HG02763 (cell line): ENCODE measurements around the gene ZNF521.

Source experiments
- ATAC-seq: cut with Tn5 transposase; IDR thresholded peaks from one replicate; pipeline ENCODE4 v1.9.1; 2021; ENCODE audit warnings: mild to moderate bottlenecking, moderate library complexity; ENCODE audit not compliant: unreplicated experiment

ZNF521 gene

GRCh38 chr18:25340762-25341161 is 11.2 kb downstream of the ZNF521 start:
- ATAC-seq: no peak

- ATAC-seq: no peak
Observed at GRCh38 chr18:25335676-25336075, 16.3 kb downstream of the ZNF521 start.

- no peak for ATAC-seq
Observed at GRCh38 chr18:25335062-25335461, 16.9 kb downstream of the ZNF521 start.

GRCh38 chr18:25334588-25334987 is 17.4 kb downstream of the ZNF521 start:
- ATAC-seq: no peak

GRCh38 chr18:25332002-25332401 is 20.0 kb downstream of the ZNF521 start:
- no peak for ATAC-seq

GRCh38 chr18:25329783-25330182 is 22.2 kb downstream of the ZNF521 start:
- ATAC-seq: no peak

- no peak for ATAC-seq
Observed at GRCh38 chr18:25327584-25327983, 24.4 kb downstream of the ZNF521 start.

GRCh38 chr18:25326361-25326952 is 25.5 kb downstream of the ZNF521 start:
- no peak for ATAC-seq

GRCh38 chr18:25322806-25323205 is 29.2 kb downstream of the ZNF521 start:
- ATAC-seq: no peak

- ATAC-seq: no peak
Observed at GRCh38 chr18:25316381-25317018, 35.5 kb downstream of the ZNF521 start.

GRCh38 chr18:25314838-25315190 is 37.2 kb downstream of the ZNF521 start:
- no peak for ATAC-seq

- ATAC-seq: no peak
Observed at GRCh38 chr18:25314151-25314837, 37.7 kb downstream of the ZNF521 start.

- no peak for ATAC-seq
Observed at GRCh38 chr18:25313268-25313667, 38.7 kb downstream of the ZNF521 start.

- no peak for ATAC-seq
Observed at GRCh38 chr18:25310045-25310444, 41.9 kb downstream of the ZNF521 start.

- ATAC-seq: no peak
Observed at GRCh38 chr18:25308381-25308780, 43.6 kb downstream of the ZNF521 start.

GRCh38 chr18:25307192-25307591 is 44.8 kb downstream of the ZNF521 start:
- no peak for ATAC-seq

- ATAC-seq: no peak
Observed at GRCh38 chr18:25306671-25307070, 45.3 kb downstream of the ZNF521 start.

GRCh38 chr18:25305584-25305983 is 46.4 kb downstream of the ZNF521 start:
- ATAC-seq: no peak

- ATAC-seq: no peak
Observed at GRCh38 chr18:25300492-25300891, 51.5 kb downstream of the ZNF521 start.

GRCh38 chr18:25299426-25300300 is 52.3 kb downstream of the ZNF521 start:
- ATAC-seq: no peak

- ATAC-seq: no peak
Observed at GRCh38 chr18:25298853-25299274, 53.1 kb downstream of the ZNF521 start.
